T-helper 9 cell (primary cell): Measurements from ENCODE around the gene NUDT12.

Experiments
- DNase-seq: peaks from one replicate; pipeline ENCODE4 v3.0.0-alpha.2; 2020
- total RNA-seq, 2 donors: gene quantifications; one replicate each; lab custom pipeline; 2026; lab: John Stamatoyannopoulos, UW

NUDT12 gene
- total RNA-seq = 0.97 to 1.8 reads per million in 2 donors

- no peak for DNase-seq
Measured at GRCh38 chr5:103562453-103563157, at the start of gene NUDT12. TSS of gene NUDT12 (minus strand) at chr5:103562789. CDS start at chr5:103560248, 2,541 bp downstream.

GRCh38 chr5:103607346-103607745, 44.8 kb upstream of the NUDT12 start:
- no peak for DNase-seq

- no peak for DNase-seq
Measured at GRCh38 chr5:103605277-103605676, 42.7 kb upstream of the NUDT12 start.

- no peak for DNase-seq
Measured at GRCh38 chr5:103602438-103602837, 39.8 kb upstream of the NUDT12 start.

- DNase-seq = no peak
Measured at GRCh38 chr5:103601314-103601713, 38.7 kb upstream of the NUDT12 start.

GRCh38 chr5:103600086-103600485, 37.5 kb upstream of the NUDT12 start:
- DNase-seq = no peak

GRCh38 chr5:103598997-103599566, 36.5 kb upstream of the NUDT12 start:
- no peak for DNase-seq

- DNase-seq = no peak
Measured at GRCh38 chr5:103590221-103590620, 27.6 kb upstream of the NUDT12 start.

GRCh38 chr5:103589776-103590175, 27.2 kb upstream of the NUDT12 start:
- DNase-seq = no peak

- no peak for DNase-seq
Measured at GRCh38 chr5:103589357-103589756, 26.8 kb upstream of the NUDT12 start.

GRCh38 chr5:103587185-103587748, 24.7 kb upstream of the NUDT12 start:
- DNase-seq = no peak

GRCh38 chr5:103582364-103582763, 19.8 kb upstream of the NUDT12 start:
- no peak for DNase-seq

- no peak for DNase-seq
Measured at GRCh38 chr5:103573411-103573810, 10.8 kb upstream of the NUDT12 start.

- no peak for DNase-seq
Measured at GRCh38 chr5:103572454-103572853, 9.9 kb upstream of the NUDT12 start.

GRCh38 chr5:103571730-103572129, 9.1 kb upstream of the NUDT12 start:
- no peak for DNase-seq

- DNase-seq = no peak
Measured at GRCh38 chr5:103569313-103570060, 6.9 kb upstream of the NUDT12 start.

- no peak for DNase-seq
Measured at GRCh38 chr5:103565719-103566118, 3.1 kb upstream of the NUDT12 start.

GRCh38 chr5:103561685-103562452, 720 bp downstream of the NUDT12 start:
- DNase-seq = no peak

GRCh38 chr5:103560826-103561225, 1.8 kb downstream of the NUDT12 start:
- DNase-seq = no peak

- DNase-seq = no peak
Measured at GRCh38 chr5:103546858-103547257, 15.7 kb downstream of the NUDT12 start.

GRCh38 chr5:103542441-103542840, 20.1 kb downstream of the NUDT12 start:
- no peak for DNase-seq

- DNase-seq = no peak
Measured at GRCh38 chr5:103541569-103541968, 21.0 kb downstream of the NUDT12 start.

- no peak for DNase-seq
Measured at GRCh38 chr5:103541114-103541513, 21.5 kb downstream of the NUDT12 start.
